GM12878 (cell line): Measurements from ENCODE around the gene FMNL3. TPM values are rescaled to one million over a fixed set of nuclear protein-coding genes. Genes with fewer than 3 reads are reported as not detected.

ENCODE experiments used
- ATAC-seq: fragments of 200-7000 bp; cut with Tn5 transposase; 3 replicates; pipeline ENCODE4 v1.9.1; 2020; ENCODE audit warnings: mild to moderate bottlenecking, moderate library complexity
- Bru-seq: library from RNA; stranded (reverse); fragments of 400-500 nt; gene quantifications from one replicate; lab custom pipeline; 2021; lab: Mats Ljungman, UMichigan
- BruChase-seq, 2 experiments: library from RNA; stranded (reverse); fragments of 400-500 nt; gene quantifications; one replicate each; lab custom pipeline; 2021; lab: Mats Ljungman, UMichigan
- BruUV-seq: library from RNA; stranded (reverse); fragments of 400-500 nt; replicated peaks from 2 replicates; lab custom pipeline; 2021; lab: Mats Ljungman, UMichigan
- CTCF ChIA-PET: fragments of 300-600 bp; sonication (Branson Sonifier 250); formaldehyde crosslinking; extraction: SDS; loops from one replicate; lab custom pipeline; 2021; ENCODE audit warnings: inconsistent platforms; lab: Yijun Ruan, JAX
- POLR2A ChIA-PET: fragments of 350-600 bp; formaldehyde crosslinking; extraction: SDS; loops from one replicate; lab custom pipeline; 2021; ENCODE audit warnings: inconsistent platforms; lab: Charles Lee
- RAD21 ChIA-PET: fragments of 300-600 bp; sonication (Branson Sonifier 250); formaldehyde crosslinking; loops from one replicate; lab custom pipeline; 2023; ENCODE audit warnings: antibody characterized with exemption; ENCODE audit not compliant: unreplicated experiment; lab: Charles Lee
- SMC1A ChIA-PET: fragments of 300-600 bp; sonication (Branson Sonifier 250); formaldehyde crosslinking; loops from one replicate; lab custom pipeline; 2023; ENCODE audit not compliant: unreplicated experiment, uncharacterized antibody; lab: Charles Lee
- DNase-seq: peaks from one replicate; pipeline ENCODE4 v3.0.0-alpha.2; 2011; ENCODE audit warnings: low read depth, low spot score
- FAIRE-seq: peaks from 3 replicates; lab custom pipeline; 2011; peaks lifted over from hg19 to GRCh38; lab: Jason Lieb, UNC
- H2AFZ ChIP-seq: 2 replicates; pipeline ENCODE4 v1.6.0; 2011; ENCODE audit warnings: low read depth, low read length, control low read depth; ENCODE audit not compliant: control insufficient read depth
- H3K27ac ChIP-seq: 2 replicates; pipeline ENCODE4 v1.5.1; 2011; ENCODE audit warnings: control low read depth; ENCODE audit not compliant: control insufficient read depth, insufficient read depth
- H3K27me3 ChIP-seq, 2 experiments: replicated peaks in 1 of 2; 2 replicates each; pipeline versions ENCODE4 v1.6.0 to v1.6.1; 2011; ENCODE audit warnings: low read length in 1 of 2; ENCODE audit not compliant: control insufficient read depth in 2 of 2, insufficient read depth in 2 of 2
- H3K36me3 ChIP-seq, 2 experiments: 2 replicates each; pipeline ENCODE4 v1.5.1; 2011; ENCODE audit warnings: low read length in 1 of 2; ENCODE audit not compliant: control insufficient read depth in 2 of 2, insufficient read depth in 2 of 2
- H3K4me1 ChIP-seq: 2 replicates; pipeline ENCODE4 v1.6.1; 2011; ENCODE audit warnings: mild to moderate bottlenecking, low read length, moderate library complexity, mixed read lengths; ENCODE audit not compliant: control insufficient read depth, insufficient read depth
- H3K4me2 ChIP-seq: 2 replicates; pipeline ENCODE4 v1.6.0; 2011; ENCODE audit warnings: control low read depth; ENCODE audit not compliant: control insufficient read depth, insufficient read depth
- H3K4me3 ChIP-seq: fragments of 200-600 bp; sonication (generic); 2 replicates; pipeline ENCODE4 v1.5.1; 2016
- H3K79me2 ChIP-seq: 2 replicates; pipeline ENCODE4 v1.6.0; 2011; ENCODE audit warnings: low read length; ENCODE audit not compliant: control insufficient read depth, insufficient read depth
- H3K9ac ChIP-seq: 2 replicates; pipeline ENCODE4 v1.8.0; 2011; ENCODE audit warnings: low read length, control low read depth, mixed read lengths; ENCODE audit not compliant: control insufficient read depth, insufficient read depth
- H3K9me3 ChIP-seq: replicated peaks from 3 replicates; pipeline ENCODE4 v1.5.1; 2011; ENCODE audit warnings: mild to moderate bottlenecking, low read length; ENCODE audit not compliant: control insufficient read depth, insufficient read depth
- H4K20me1 ChIP-seq: 2 replicates; pipeline ENCODE4 v1.6.0; 2011; ENCODE audit not compliant: control insufficient read depth, insufficient read depth
- BRCA1 ChIP-seq: IDR thresholded peaks from 2 replicates; pipeline ENCODE4 v1.6.1; 2011; ENCODE audit warnings: low read depth, low read length, improper control_type of control experiment
- CREB1 ChIP-seq: IDR thresholded peaks from 2 replicates; pipeline ENCODE4 v1.6.1; 2012; ENCODE audit warnings: low read depth, mild to moderate bottlenecking, inconsistent platforms
- EED ChIP-seq: sonication (generic); IDR thresholded peaks from 2 replicates; pipeline ENCODE4 v1.6.1; 2016; ENCODE audit warnings: antibody characterized with exemption, low read depth
- EP300 ChIP-seq, 2 experiments: fragments of 150-350 bp in 1 of 2; IDR thresholded peaks; 2 replicates each; pipeline ENCODE4 v1.6.1; 2011 to 2012; ENCODE audit warnings: low read depth in 2 of 2, low read length in 2 of 2, borderline replicate concordance in 1 of 2, improper control_type of control experiment in 1 of 2, inconsistent platforms in 1 of 2; ENCODE audit not compliant: control insufficient read depth in 1 of 2
- IKZF2 ChIP-seq, 2 experiments: fragments of 450-650 bp; IDR thresholded peaks; 2 replicates each; pipeline ENCODE4 v1.6.1; 2017; ENCODE audit warnings: mild to moderate bottlenecking in 2 of 2, moderate library complexity in 2 of 2
- MEF2B ChIP-seq: fragments of 450-650 bp; IDR thresholded peaks from 2 replicates; pipeline ENCODE4 v1.6.1; 2018; ENCODE audit warnings: mild to moderate bottlenecking, moderate library complexity; ENCODE audit not compliant: partially characterized antibody, poor library complexity, severe bottlenecking
- MTA3 ChIP-seq: IDR thresholded peaks from 2 replicates; pipeline ENCODE4 v1.6.1; 2012; ENCODE audit warnings: low read length, inconsistent platforms, borderline replicate concordance
- NR2F1 ChIP-seq: fragments of 450-650 bp; conservative IDR thresholded peaks from 2 replicates; pipeline ENCODE4 v1.6.1; 2017; ENCODE audit warnings: mild to moderate bottlenecking
- PAX5 ChIP-seq: IDR thresholded peaks from 2 replicates; pipeline ENCODE4 v1.6.1; 2011; ENCODE audit warnings: low read depth, low read length, borderline replicate concordance
- POLR2AphosphoS5 ChIP-seq: IDR thresholded peaks from 2 replicates; pipeline ENCODE4 v1.6.1; 2011; ENCODE audit warnings: mild to moderate bottlenecking, low read length, inconsistent platforms
- RAD51 ChIP-seq: fragments of 450-650 bp; IDR thresholded peaks from 2 replicates; pipeline ENCODE4 v1.6.1; 2016; ENCODE audit warnings: moderate library complexity, mild to moderate bottlenecking, inconsistent platforms
- RELA ChIP-seq: fragments of 450-650 bp; IDR thresholded peaks from 2 replicates; pipeline ENCODE4 v1.8.0; 2014; ENCODE audit warnings: borderline replicate concordance; ENCODE audit not compliant: partially characterized antibody
- RFX5 ChIP-seq: IDR thresholded peaks from 2 replicates; pipeline ENCODE4 v1.6.1; 2011; ENCODE audit warnings: low read depth, low read length, improper control_type of control experiment
- SPI1 ChIP-seq: IDR thresholded peaks from 2 replicates; pipeline ENCODE4 v1.6.1; 2011; ENCODE audit warnings: low read depth, mild to moderate bottlenecking, low read length, moderate library complexity, borderline replicate concordance; ENCODE audit not compliant: insufficient read depth
- SUPT20H ChIP-seq: IDR thresholded peaks from 2 replicates; pipeline ENCODE4 v1.6.1; 2011; ENCODE audit warnings: low read depth, mild to moderate bottlenecking, low read length, moderate library complexity, borderline replicate concordance; ENCODE audit not compliant: control insufficient read depth
- SUZ12 ChIP-seq: fragments of 200-600 bp; sonication (generic); IDR thresholded peaks from one replicate; pipeline ENCODE4 v1.6.1; 2018; ENCODE audit warnings: antibody characterized with exemption, mild to moderate bottlenecking; ENCODE audit not compliant: unreplicated experiment
- TCF7 ChIP-seq: IDR thresholded peaks from 2 replicates; pipeline ENCODE4 v1.6.1; 2014; ENCODE audit warnings: antibody characterized with exemption, borderline replicate concordance
- ZNF207 ChIP-seq: fragments of 450-650 bp; IDR thresholded peaks from 2 replicates; pipeline ENCODE4 v1.6.1; 2014; ENCODE audit warnings: antibody characterized with exemption, mild to moderate bottlenecking, borderline replicate concordance
- ZNF217 ChIP-seq: fragments of 450-650 bp; IDR thresholded peaks from 2 replicates; pipeline ENCODE4 v1.6.1; 2017; ENCODE audit warnings: antibody characterized with exemption, mild to moderate bottlenecking
- WGBS: methylation state at CpG from one replicate; pipeline ENCODE4 v1.1.6; 2016; ENCODE audit warnings: low lambda C conversion rate; ENCODE audit not compliant: insufficient replicate concordance, insufficient coverage; ENCODE audit errors: missing lambda C conversion rate; 5-methylcytosine and 5-hydroxymethylcytosine counted together
- in situ Hi-C: fragments of 300-500 bp; cut with MboI; formaldehyde crosslinking; loops from 9 replicates; pipeline ENCODE4 v1.14.3; 2018; ENCODE audit warnings: mixed read lengths
- intact Hi-C: fragments of 100-400 bp; cut with micrococcal nuclease; formaldehyde crosslinking; loops from one replicate; pipeline ENCODE4 v1.14.2; 2022; ENCODE audit not compliant: unreplicated experiment
- long read RNA-seq, 2 experiments: library from polyadenylated mRNA; unstranded; transcript quantifications; one replicate each; pipeline ENCODE4 v2.0.0, GENCODE V29; 2019 to 2020
- polyA minus RNA-seq, 3 experiments: library from RNA; depleted of rRNA, polyadenylated mRNA; stranded (reverse); fragments of >200 nt; gene quantifications; 2 replicates each; pipeline ENCODE4 v1.2.3, GENCODE V29; 2011
- polyA plus RNA-seq, 11 experiments: library from polyadenylated mRNA; depleted of rRNA in 4 of 11; unstranded in 6 of 11; stranded (reverse) in 5 of 11; fragments of >200 nt; fragmentation: Nextera tagmentation in 4 of 11; fragmentation: Illumina TruSeq in 1 of 11; extraction: Ambion mirVana in 4 of 11; extraction: Trizol in 1 of 11; gene quantifications; 1 replicate in 1 of 11; 2 replicates in 10 of 11; pipeline versions ENCODE4 v1.2.1 to v1.2.3, GENCODE V29; 2011 to 2016; ENCODE audit warnings: inconsistent platforms in 2 of 11, missing spikeins in 2 of 11, low read depth in 1 of 11
- total RNA-seq, 4 experiments: library from RNA; depleted of rRNA in 3 of 4; stranded (reverse); fragments of >200 nt in 3 of 4; fragmentation: Illumina TruSeq in 1 of 4; extraction: Trizol in 1 of 4; gene quantifications; 2 replicates each; pipeline versions ENCODE4 v1.2.1 to v1.2.3, GENCODE V29; 2013 to 2021

FMNL3 gene
- 182 and 205 TPM in 2 replicates for total RNA-seq (2013; cell fraction: nucleolus; rRNA removed)
- 44.1 and 46.8 TPM in 2 replicates for total RNA-seq (2014; rRNA removed)
- total RNA-seq (2014; rRNA removed; fragmentation: Illumina TruSeq; extraction: Trizol) = 29.1 and 29.2 TPM in 2 replicates
- total RNA-seq (2021) = 60.5 and 64.9 TPM in 2 replicates
- polyA plus RNA-seq (2011; ENCODE audit: low read depth) = 19.3 TPM
- 40.6 and 47.6 TPM in 2 replicates for polyA plus RNA-seq (2011; rRNA removed)
- 40.6 and 44.7 TPM in 2 replicates for polyA plus RNA-seq (2011; cell fraction: cytosol; rRNA removed)
- polyA plus RNA-seq (2011; cell fraction: nucleus; rRNA removed) = 131 and 157 TPM in 2 replicates
- 33.5 and 36.8 TPM in 2 replicates for polyA plus RNA-seq (2012)
- polyA plus RNA-seq (2014; fragmentation: Illumina TruSeq; extraction: Trizol) = 35.3 and 40.6 TPM in 2 replicates
- 1 to 10 TPM; 3.0 to 5.3 TPM for polyA plus RNA-seq (2014; fragmentation: Nextera tagmentation; extraction: Ambion mirVana)
- polyA plus RNA-seq (2014; rRNA removed) = 32.6 and 35.0 TPM in 2 replicates
- polyA plus RNA-seq (2016; fragmentation: Nextera tagmentation; extraction: Ambion mirVana) = 10 to 100 TPM; 15.1 to 15.7 TPM
- 105 and 132 TPM in 2 replicates for polyA minus RNA-seq (2011; rRNA and poly(A)+ RNA removed)
- 41.7 and 48.0 TPM in 2 replicates for polyA minus RNA-seq (2011; cell fraction: cytosol; rRNA and poly(A)+ RNA removed)
- 46.2 and 54.0 TPM in 2 replicates for polyA minus RNA-seq (2011; cell fraction: nucleus; rRNA and poly(A)+ RNA removed)
- Bru-seq, nascent RNA = percentile 87 among the genes with signal in this experiment
- percentile 98 among the genes with signal in this experiment for BruChase-seq, experiment 1, labeled RNA remaining after a 6-hour chase
- BruChase-seq, experiment 2, labeled RNA remaining after a 2-hour chase = percentile 95 among the genes with signal in this experiment
- long read RNA-seq, experiment 1, partial matches to known transcripts = 3 of 12 reads
- long read RNA-seq, experiment 1, other reads (novel, unspliced or antisense) = 9 of 12 reads
- long read RNA-seq, experiment 2, partial matches to known transcripts = 2 of 8 reads
- long read RNA-seq, experiment 2, other reads (novel, unspliced or antisense) = 6 of 8 reads

GRCh38 chr12:49707128-49707811 lies at the start of gene FMNL3:
TSS of gene FMNL3 (minus strand) at chr12:49707405. CDS start at chr12:49707180, 225 bp downstream.
- no peaks in the 10 kb centered on the region for H3K36me3 ChIP-seq
- TF ChIP-seq RELA = peak; percentile 78
- 0 out of 2 replicates have a peak, but pooled peaks have one; percentile 20 for TF ChIP-seq ZNF217
- no peak for TF ChIP-seq ZNF207
- no peak for TF ChIP-seq RAD51
- TF ChIP-seq IKZF2 (IDR thresholded peaks at IDR 0.05) = no peak
- TF ChIP-seq NR2F1 = peak; percentile 72
- TF ChIP-seq EED = no peak
- no peak for TF ChIP-seq RFX5
- peak; percentile 14; the same call in 1 of the 2 replicates for TF ChIP-seq CREB1
- no peak for TF ChIP-seq SUZ12
- peak; percentile 65 for TF ChIP-seq POLR2AphosphoS5
- no peak for TF ChIP-seq BRCA1
- peak; percentile 25 for TF ChIP-seq MEF2B
- TF ChIP-seq SUPT20H = no peak
- peak; percentile 56; the same call in 1 of the 2 replicates for TF ChIP-seq PAX5
- peak; percentile 28; the same call in 1 of the 2 replicates for TF ChIP-seq SPI1
- no peak for TF ChIP-seq TCF7
- TF ChIP-seq EP300 (IDR thresholded peaks at IDR 0.05; ENCODE audit: borderline replicate concordance in 1 of 2, control insufficient read depth in 1 of 2, low read depth in 2 of 2, low read length in 2 of 2) = peak in 1 of 2 experiments; percentile 29; a peak in 1 of 4 replicates
- TF ChIP-seq MTA3 = no peak

More at GRCh38 chr12:49707128-49707811, at the start of gene FMNL3:
- CTCF ChIA-PET = interaction anchor here (0.6 to 17.7 kb wide), 11 partner anchors 10 to 99 kb away, joined by 3 to 486 read pairs (median 5); partner anchors contain the start of genes PRPF40B and TMBIM6
- FAIRE-seq (peak; percentile 44), ATAC-seq (peak; percentile 82), DNase-seq (peak; percentile 82)
- Histone ChIP-seq H3K4me2 (peak within 1 kb of the TSS; percentile 93), H3K4me3 (peak within 1 kb of the TSS; percentile 96), H3K9me3 (no peaks in the 10 kb centered on the region), H3K4me1 (peaks cover 19% of the 10 kb centered on the region), H4K20me1 (no peaks in the 10 kb centered on the region), H3K27ac (peak within 1 kb of the TSS; percentile 82), H3K79me2 (peaks cover 49% of the 10 kb centered on the region), H3K27me3 (peaks cover 0 to 4% of the 10 kb centered on the region in 2 experiments; a peak in 1 of 4 replicates), H3K9ac (peak within 1 kb of the TSS; percentile 88), H2AFZ (peak within 1 kb of the TSS; percentile 68)
- 2% methylated on average over 69 of the region's 93 CpGs for WGBS
- intact Hi-C loops = loop anchor here (1.0 to 5.0 kb wide), 6 partner anchors 34 to 340 kb away; partner anchors contain the start of genes MCRS1, SPATS2 and TMBIM6
- POLR2A ChIA-PET = interaction anchor here (4.5 to 7.2 kb wide), 7 partner anchors 17 to 83 kb away, joined by 15 to 166 read pairs (median 40); partner anchors contain the start of genes PRPF40B and TMBIM6
- in situ Hi-C loops = loop anchor here (5.0 kb wide), 1 partner anchor 65 kb away; no protein-coding TSS in a partner anchor
- SMC1A ChIA-PET = interaction anchor here (1.2 to 13.8 kb wide), 9 partner anchors 18 to 70 kb away, joined by 3 to 191 read pairs (median 72); partner anchors contain the start of gene TMBIM6
- RAD21 ChIA-PET = interaction anchor here (1.0 to 9.7 kb wide), 10 partner anchors 9 to 126 kb away, joined by 3 to 167 read pairs (median 31); partner anchors contain the start of gene TMBIM6
- no TSS peak for BruUV-seq
